Measurements from ENCODE around the gene PREP. TPM values are rescaled to one million over a fixed set of nuclear protein-coding genes. Genes with fewer than 3 reads are reported as not detected.

The PREP gene
- total and polyA plus RNA-seq, 8 donors, result 11.0 to 53.3 (median 18.1) TPM

DNA sequence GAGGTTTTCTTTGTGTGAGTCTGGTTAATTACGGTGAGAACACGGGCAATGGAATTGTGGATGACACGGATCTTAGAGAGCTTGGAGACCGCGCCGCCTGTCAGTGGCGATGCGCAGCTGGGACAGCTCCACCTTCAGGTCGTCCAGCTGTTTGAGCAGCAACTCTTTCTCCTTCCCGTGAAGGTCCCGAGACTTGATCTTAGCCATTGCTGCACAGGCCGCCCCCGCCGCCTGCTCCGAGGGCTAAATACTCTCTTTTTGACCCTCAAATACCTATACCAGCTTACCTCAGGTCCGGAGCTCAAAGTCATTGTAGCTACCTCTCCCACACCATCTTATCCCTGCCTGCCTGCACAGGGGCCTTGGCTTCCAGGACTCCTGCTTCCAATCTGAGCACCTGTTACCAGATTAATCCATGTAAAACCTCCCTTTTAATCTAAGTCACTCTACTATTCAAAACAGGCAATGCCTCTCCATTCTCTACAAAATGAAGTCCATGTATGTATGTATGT, 100.2 kb downstream of the PREP start:
- no peak for TF ChIP-seq POLR2AphosphoS5 (IDR thresholded peaks at IDR 0.05)
- TF ChIP-seq EP300 (IDR thresholded peaks at IDR 0.05), result no peak
- TF ChIP-seq, protein P1, sequence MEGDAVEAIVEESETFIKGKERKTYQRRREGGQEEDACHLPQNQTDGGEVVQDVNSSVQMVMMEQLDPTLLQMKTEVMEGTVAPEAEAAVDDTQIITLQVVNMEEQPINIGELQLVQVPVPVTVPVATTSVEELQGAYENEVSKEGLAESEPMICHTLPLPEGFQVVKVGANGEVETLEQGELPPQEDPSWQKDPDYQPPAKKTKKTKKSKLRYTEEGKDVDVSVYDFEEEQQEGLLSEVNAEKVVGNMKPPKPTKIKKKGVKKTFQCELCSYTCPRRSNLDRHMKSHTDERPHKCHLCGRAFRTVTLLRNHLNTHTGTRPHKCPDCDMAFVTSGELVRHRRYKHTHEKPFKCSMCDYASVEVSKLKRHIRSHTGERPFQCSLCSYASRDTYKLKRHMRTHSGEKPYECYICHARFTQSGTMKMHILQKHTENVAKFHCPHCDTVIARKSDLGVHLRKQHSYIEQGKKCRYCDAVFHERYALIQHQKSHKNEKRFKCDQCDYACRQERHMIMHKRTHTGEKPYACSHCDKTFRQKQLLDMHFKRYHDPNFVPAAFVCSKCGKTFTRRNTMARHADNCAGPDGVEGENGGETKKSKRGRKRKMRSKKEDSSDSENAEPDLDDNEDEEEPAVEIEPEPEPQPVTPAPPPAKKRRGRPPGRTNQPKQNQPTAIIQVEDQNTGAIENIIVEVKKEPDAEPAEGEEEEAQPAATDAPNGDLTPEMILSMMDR (IDR thresholded peaks at IDR 0.05), result peak in 4 of 7 experiments; percentile 15 to 58 (median 34)
- no peak for TF ChIP-seq POLR2A (IDR thresholded peaks at IDR 0.05)
- Histone ChIP-seq H3K27me3 (no peaks in the 10 kb centered on the region), H3K4me1 (peaks cover 0 to 16% (median 6%) of the 10 kb centered on the region in 4 donors), H3K4me3 (peak overlapping the region in 2 of 4 donors; percentile 1 to 15), H3K27ac (peak overlapping the region; percentile 45 to 82 (median 59)), H3K9me3 (no peaks in the 10 kb centered on the region), H3K36me3 (peaks cover 0 to 33% (median 26%) of the 10 kb centered on the region in 4 donors)
- DNase-seq, result no peak
- intact Hi-C loops (cut with DNase I; ENCODE audit: low total_unique reads), result no loop called here
- 55 to 87% (median 69%) methylated on average over 16 of the region's 16 CpGs for WGBS, 5 donors

- peak overlapping the region; percentile 54 to 82 (median 63) for H3K27ac ChIP-seq
- TF ChIP-seq EP300 (IDR thresholded peaks at IDR 0.05) (no peak), POLR2AphosphoS5 (IDR thresholded peaks at IDR 0.05) (peak in 2 of 3 donors; percentile 34 to 57)
- intact Hi-C loops (cut with DNase I; ENCODE audit: low total_unique reads), result no loop called here
- H3K36me3 ChIP-seq, result peaks cover 0 to 27% (median 22%) of the 10 kb centered on the region in 4 donors
- H3K27me3 ChIP-seq, result no peaks in the 10 kb centered on the region
- H3K9me3 ChIP-seq, result no peaks in the 10 kb centered on the region
- DNase-seq, result peak; percentile 75 to 83
- WGBS, 5 donors, result 37 to 72% (median 51%) methylated on average over 18 of the region's 18 CpGs
- H3K4me3 ChIP-seq, result peak overlapping the region in 2 of 4 donors; percentile 1 to 15
- peaks cover 0 to 16% (median 6%) of the 10 kb centered on the region in 4 donors for H3K4me1 ChIP-seq
Observed at GRCh38 chr6:105301756-105302616, 100.9 kb downstream of the PREP start.

DNA sequence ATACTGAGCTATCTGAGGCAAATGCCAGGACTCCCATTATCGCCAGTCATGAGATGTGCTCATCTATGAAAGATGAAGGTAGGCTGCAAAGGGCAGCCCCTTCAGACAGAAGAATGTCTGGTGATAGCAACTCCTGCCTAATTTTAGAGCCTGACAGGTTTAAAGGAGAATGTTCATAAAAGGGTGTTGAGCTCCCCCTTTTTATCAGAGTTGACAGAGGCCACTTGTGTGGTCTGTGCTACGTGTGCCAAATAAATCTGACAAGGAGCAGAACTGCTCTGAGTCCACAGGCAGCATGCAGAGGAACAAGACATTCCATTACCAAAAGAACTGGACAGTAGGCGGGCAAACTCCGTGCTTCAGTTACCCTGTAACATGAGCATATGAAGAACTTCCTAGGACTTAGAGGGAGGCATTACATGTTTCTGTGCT, 101.8 kb downstream of the PREP start:
- Histone ChIP-seq H3K27ac (peak overlapping the region in 4 of 5 donors; percentile 54 to 82 (median 61)), H3K9me3 (no peaks in the 10 kb centered on the region), H3K4me1 (peaks cover 0 to 16% (median 6%) of the 10 kb centered on the region in 4 donors), H3K36me3 (peaks cover 0 to 22% (median 19%) of the 10 kb centered on the region in 4 donors), H3K4me3 (no peak overlapping the region), H3K27me3 (no peaks in the 10 kb centered on the region)
- 47 to 65% (median 57%) methylated on average over 4 of the region's 4 CpGs for WGBS, 5 donors
- intact Hi-C loops (cut with DNase I; ENCODE audit: low total_unique reads), result no loop called here
- DNase-seq, result peak in 1 of 2 donors; percentile 36
- TF ChIP-seq POLR2A (IDR thresholded peaks at IDR 0.05) (no peak), EP300 (IDR thresholded peaks at IDR 0.05) (no peak), POLR2AphosphoS5 (IDR thresholded peaks at IDR 0.05) (no peak)
- TF ChIP-seq, protein P1 (IDR thresholded peaks at IDR 0.05), result no peak

- intact Hi-C loops (cut with DNase I; ENCODE audit: low total_unique reads), result no loop called here
- WGBS, 5 donors, result 91 to 97% (median 96%) methylated on average over 5 of the region's 5 CpGs
- TF ChIP-seq POLR2A (IDR thresholded peaks at IDR 0.05) (no peak), POLR2AphosphoS5 (IDR thresholded peaks at IDR 0.05) (no peak), EP300 (IDR thresholded peaks at IDR 0.05) (no peak)
- TF ChIP-seq, protein P1 (IDR thresholded peaks at IDR 0.05), result no peak
- Histone ChIP-seq H3K27me3 (no peaks in the 10 kb centered on the region), H3K4me3 (no peak overlapping the region), H3K9me3 (no peaks in the 10 kb centered on the region), H3K36me3 (peaks cover 0 to 22% (median 18%) of the 10 kb centered on the region in 4 donors), H3K4me1 (peaks cover 0 to 16% (median 6%) of the 10 kb centered on the region in 4 donors), H3K27ac (no peak overlapping the region)
- no peak for DNase-seq
Observed at GRCh38 chr6:105300090-105300489, 102.8 kb downstream of the PREP start.
